ENCODE data around the gene MIPOL1.
"Not testable (repeated sequence)": the region's sequence is repeated elsewhere in the genome, so short reads cannot be mapped to it uniquely, and the experiment has no call there.

The MIPOL1 gene

DNA sequence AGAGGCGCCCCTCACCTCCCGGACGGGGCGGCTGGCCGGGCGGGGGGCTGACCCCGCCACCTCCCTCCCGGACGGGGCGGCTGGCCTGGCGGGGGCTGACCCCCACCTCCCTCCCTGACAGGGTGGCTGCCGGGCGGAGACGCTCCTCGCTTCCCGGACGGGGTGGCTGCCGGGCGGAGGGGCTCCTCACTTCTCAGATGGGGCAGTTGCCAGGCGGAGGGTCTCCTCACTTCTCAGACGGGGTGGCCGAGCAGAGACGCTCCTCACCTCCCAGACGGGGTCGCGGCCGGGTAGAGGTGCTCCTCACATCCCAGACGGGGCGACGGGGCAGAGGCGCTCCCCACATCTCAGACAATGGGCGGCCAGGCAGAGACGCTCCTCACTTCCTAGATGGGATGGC is 357.9 kb downstream of the MIPOL1 start:
- not testable (repeated sequence) for DNase-seq

DNA sequence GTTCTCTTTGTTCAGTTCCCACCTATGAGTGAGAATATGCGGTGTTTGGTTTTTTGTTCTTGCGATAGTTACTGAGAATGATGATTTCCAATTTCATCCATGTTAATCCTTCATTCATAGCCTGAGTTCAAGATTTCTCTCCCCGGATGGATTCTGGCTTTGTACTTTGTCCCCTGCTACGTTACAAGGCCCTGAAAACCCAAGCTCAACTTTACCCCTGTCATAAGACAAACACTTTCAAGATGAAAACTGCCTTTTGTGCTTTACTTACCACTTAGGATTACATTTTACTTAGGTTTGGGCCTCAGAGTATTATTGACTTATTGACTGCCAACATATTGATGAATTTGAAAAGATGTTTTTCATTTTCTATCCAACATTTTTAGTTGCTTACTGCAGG is 361.0 kb downstream of the MIPOL1 start:
- DNase-seq, result no peak

DNA sequence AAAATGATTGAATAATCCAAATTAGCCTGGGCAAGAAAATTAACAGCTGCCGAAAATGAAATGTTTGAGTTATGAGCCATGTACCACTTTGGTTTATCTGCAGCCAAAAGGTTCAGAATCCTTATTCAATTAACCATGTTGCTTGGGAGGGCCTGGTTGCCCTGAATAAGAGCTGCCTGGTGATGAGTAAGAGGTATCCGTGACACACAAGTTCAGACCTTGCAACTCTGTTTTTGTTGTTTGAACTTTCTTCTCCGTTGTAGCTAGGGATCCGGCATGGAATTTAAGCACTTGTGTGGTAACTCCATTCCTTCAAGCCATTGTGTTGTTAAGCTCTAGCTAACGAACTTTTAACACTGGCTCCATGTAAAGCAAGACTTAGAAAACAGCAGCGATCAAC is 361.6 kb downstream of the MIPOL1 start:
- no peak for DNase-seq

DNA sequence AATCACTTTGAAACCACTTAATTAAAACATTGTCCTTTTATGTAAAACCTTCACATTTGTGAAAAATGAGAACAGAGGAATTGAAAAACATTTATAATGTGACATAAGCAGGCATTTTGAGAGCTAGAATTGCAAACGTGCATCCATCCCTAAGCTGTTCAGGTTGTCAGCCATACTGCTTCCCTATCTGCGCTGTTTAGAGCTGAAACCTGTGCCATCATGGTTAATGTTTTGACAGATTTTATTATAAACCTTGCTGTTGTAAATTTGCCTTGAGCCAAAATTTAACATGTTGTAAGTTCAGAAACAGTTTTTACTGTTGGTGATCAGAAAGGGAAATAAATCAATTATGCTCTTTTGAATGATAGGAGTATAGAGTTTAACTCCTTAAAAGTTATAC is 365.5 kb downstream of the MIPOL1 start:
- DNase-seq, result no peak

DNA sequence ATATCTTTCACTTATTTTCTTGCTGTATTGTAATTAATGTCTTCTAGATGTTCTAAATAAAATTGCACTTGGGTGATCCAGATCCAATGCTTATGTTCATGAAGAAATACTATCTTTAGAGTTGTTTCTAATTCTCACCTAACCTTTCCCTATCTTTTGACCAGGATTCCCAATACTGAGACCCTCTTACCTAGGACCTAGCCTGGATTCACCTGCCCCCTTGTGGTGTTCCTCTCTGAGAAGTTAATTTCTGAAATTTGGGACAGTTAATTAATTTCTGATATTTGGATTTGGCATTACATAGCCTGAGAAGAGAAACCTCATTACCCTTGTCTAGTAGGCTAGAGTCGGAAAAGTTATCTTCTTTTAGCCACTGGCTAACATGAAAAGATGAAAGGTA is 367.8 kb downstream of the MIPOL1 start:
- no peak for DNase-seq

DNA sequence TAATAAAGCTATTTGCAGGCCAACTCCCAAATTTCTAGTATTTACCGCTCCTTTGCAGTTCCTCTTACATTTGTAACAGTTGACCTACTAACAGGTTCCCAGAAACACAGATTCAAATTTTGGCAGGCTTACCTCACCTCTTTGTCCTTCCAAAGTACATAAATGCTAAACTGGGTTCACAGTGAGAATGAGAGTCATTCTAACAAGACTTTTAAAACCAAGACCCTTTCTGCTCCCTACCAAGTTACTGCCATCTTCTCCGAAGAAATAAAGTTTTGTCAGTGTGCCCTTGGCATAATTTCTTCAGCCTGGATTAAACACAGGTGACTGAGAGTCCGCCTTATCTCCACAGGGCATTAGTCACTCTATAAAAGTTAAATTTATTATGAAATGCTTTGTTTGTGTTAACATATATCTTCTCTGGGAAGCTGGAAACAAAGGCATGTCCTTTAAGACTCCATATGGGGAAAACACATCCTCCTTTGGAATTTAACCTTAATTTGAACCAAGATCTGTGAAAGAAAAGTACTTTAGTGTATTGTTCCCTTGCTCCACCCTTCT is 369.2 kb downstream of the MIPOL1 start:
- no peak for DNase-seq

DNA sequence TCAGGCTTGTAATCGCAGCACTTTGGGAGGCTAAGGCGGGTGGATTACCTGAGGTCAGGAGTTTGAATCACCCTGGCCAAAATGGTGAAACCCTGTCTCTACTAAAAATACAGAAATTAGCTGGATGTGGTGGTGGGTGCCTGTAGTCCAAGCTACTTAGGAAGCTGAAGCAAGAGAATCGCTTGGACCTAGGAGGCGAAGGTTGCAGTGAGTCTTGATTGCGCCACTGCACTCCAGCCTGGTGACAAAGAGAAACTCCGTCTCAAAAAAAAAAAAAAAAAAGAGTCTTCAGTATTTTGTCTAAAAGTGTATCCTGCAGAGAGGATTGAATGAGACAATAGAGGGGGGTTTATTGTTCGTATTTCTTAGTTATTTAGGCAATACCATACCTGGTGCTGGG is 372.0 kb downstream of the MIPOL1 start:
- no peak for DNase-seq

DNA sequence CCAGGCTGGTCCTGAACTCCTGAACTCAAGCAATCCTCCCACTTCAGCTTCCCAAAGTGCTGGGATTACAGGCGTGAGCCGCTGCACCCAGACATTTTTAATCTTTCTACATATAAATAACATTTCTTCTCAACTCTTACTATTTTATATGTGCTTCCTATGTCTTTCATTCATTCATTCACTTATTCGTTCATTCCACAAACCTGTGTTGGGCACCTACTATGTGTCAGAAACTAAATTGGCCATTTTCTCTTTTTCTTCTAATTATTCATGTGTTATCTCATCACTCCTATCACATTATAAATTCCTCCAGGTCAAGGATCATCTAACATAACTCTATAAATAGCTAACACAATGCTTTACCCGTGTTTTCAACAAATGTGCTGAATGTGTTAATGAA is 373.7 kb downstream of the MIPOL1 start:
- DNase-seq, result no peak

DNA sequence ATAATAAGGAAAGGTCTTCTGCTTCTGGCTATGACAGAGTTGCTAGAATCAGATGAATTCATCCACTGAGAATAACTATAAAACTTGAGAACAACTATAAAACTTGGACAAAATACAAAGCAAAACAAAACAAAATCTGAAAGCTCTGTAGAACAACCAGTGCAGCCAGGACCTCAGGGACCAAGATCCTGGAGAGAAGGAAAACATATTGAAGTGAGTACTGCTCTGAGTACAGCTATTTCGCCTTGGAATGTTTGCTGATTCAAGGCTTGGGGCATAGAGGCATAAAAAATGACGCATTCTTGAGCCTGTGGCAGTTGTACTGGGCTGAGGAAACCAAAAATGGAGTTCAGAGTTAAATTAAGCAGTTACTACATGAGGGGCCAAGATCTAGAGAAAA is 375.6 kb downstream of the MIPOL1 start:
- no peak for DNase-seq

DNA sequence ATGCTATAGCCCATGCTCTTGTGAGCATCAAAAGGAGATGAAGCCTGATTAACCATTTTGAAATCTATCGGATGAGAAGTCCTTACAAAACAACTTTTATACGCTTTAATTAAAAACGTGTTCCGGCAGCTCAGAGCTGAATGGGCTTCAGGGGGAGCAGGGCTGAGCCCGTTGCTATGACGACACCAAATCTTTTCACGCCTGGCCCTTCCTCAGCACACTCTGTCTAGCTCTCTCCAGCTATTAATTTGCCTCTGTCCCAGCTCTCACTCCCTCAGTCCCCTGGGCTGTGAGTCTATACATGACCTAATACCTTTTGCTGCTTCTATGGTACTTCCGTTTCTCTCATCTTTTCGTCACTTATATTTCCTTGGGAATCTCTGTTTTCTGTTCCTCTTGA is 381.5 kb downstream of the MIPOL1 start:
- no peak for DNase-seq

DNA sequence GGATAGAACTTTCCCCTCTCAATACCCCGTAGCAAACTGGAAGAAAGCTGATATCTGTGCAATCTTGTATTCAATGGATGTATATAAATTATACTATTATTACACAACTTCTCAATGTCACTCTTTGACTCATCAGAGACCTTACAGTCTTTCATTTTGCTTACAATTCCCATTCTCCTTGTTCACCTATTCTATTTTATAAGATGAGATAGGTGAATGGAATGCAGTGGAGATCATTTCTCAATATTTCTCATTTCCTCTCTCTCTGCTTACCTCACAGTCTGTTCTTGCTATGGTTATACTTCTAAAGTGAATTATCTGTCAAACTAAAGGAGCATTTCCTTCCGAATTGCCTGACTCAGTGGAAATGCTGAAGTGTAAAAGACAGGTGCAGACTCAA is 382.4 kb downstream of the MIPOL1 start:
- no peak for DNase-seq

DNA sequence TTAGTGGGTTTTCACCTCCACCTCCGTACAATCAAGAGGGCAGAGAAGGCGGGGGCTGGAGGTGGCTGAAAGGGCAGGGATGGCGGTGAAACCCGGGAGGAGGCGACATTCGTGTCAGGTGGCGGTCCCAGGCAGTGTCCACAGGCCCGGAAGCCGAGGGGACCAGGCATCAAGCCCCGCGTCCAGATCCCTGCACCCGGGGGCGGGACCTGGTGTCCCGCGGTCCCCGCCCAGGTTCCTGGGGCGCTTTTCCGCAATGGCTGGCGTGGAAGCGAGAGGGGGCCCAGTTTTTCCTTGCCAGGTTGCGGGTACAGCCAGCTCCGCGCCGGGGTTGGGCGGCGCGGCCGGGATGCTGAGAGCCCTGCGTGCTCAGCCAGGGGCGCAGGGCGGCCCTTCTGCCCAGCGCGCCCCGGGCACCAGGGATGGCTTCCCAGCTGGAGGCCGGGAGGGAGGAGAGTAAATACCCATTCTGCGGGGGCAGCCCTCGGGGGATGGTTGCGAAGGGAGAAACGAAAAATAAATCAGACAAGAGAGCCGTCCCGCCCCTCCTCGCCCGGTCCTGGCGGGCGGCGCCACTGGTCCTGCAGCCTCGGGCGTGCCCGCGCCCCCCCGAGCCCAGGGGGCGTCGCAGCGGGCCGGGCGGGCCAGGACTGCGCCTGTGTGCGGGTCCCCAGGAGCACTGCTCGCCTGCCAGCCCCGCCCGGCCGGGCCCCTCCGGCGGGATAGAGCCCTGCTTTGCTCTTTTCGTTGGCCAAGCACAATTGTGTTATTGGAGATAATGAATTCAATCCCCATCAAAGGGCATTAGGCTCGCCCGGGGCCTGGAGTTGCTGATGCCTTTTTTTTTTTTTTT is 385.8 kb downstream of the MIPOL1 start:
- no peak for DNase-seq

DNA sequence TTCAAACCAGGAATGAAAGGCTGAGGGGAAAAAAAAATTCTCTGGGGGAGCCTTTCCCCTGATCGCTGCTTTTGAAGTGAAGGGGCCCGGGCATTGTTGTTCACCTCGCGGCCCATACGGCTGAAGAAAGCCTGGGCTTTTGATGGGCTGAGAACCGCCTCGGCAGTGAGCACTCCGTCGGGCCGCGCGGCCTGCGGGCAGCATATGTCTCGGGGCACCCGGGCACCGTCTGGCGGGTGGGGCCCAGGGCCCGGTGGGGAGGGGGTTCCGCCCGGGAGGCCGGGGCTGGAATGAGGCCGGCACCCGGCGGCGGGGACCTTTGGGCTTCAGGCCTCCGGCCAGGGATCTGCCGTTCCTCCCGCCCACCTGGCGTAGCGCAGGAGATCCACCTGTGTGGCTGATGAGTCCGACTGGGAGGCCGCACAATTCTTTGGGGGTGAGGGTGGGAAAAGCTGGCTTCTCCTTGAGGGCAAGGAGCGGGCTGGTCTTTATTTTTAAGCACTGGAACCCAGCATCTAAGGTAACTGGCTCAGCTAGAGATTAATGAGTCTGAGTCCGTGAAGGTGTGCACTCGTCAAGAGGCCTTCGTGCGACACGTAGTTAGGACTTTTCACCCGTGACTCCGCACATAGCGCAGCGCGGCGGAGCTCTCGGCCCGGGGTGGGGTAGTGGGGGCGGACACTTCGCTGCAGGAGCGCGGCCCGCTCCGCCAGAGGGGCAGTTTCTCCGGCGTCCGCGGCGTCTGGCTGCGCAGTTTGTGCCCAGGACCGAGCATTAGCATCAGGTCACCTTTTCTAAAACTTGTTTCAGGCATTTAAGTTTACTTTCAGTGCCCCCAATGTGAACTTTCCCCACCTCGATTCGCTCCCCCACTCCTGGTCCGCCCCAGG is 386.7 kb downstream of the MIPOL1 start:
- no peak for DNase-seq

DNA sequence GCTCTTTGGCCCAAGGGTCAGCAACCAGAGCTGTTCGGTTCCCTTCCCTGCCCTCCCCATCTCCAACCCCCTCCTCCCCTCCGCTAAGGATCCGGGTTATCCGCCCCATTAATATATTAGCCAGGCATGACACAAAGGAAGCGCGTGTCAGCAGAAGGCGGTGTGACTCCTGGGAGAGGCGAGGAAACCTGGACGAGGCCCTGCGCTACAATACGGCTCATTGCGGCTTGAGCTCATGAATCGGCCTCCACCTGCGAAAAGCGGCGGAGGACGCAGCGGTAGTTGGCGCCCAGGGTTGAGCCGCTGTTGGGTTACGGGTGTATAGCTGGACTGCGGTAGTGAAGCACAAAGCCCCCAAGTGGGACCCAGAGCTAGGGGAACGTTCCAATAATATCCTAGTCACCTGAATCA is 387.4 kb downstream of the MIPOL1 start:
- no peak for DNase-seq

DNA sequence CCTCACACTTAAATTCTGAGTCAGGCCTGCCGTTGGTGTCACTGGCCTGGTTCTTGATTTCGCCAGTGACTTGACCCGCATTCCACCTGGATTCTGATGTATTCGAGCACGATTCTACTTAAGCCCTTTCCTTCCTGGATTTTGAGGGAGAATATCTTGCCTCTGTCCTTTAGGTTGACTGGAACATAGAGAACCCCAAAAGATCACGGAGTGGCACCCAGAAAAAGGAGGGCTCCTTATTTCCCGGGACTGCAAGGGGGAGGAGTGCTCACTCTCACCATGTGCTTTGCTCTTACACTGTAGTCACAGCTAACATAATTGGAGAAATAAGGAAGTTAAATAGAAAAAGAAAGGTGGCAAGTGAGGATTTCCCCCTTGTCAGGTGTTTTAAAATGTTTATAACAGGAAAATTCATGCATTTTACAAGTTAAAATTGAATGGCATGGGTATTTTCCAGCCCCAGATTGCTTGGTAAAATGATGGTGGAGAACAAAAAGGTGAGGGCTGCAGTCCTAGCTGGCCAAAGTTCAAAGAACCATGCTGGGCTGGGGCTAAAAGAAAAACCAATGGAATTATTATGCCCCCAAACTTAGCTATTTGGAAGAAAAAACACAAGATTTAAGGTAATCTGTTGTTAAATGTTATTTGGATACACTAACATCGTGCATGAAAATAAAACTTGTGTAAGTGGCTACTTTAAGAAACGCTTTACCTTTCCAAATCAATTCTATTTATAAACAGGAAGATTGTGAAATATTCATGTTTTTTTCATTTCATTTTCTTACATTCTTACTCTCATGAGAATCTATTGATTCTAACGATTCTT is 388.4 kb downstream of the MIPOL1 start:
- DNase-seq, result no peak

DNA sequence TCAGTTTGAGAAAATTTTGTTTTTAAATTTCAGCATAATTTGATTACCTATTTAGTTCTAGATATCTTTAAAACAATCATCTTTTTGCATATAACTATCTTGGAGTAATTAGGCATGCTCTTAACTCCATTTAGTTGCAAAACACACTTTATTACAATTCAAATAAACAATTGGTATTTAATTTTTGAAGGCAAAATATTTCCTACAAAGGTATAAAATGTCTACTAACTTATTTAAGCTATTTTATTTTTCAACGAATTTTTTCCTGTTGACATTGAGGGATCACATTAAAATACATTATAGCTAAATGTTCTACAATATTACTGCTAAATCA is 389.0 kb downstream of the MIPOL1 start:
- no peak for DNase-seq

DNA sequence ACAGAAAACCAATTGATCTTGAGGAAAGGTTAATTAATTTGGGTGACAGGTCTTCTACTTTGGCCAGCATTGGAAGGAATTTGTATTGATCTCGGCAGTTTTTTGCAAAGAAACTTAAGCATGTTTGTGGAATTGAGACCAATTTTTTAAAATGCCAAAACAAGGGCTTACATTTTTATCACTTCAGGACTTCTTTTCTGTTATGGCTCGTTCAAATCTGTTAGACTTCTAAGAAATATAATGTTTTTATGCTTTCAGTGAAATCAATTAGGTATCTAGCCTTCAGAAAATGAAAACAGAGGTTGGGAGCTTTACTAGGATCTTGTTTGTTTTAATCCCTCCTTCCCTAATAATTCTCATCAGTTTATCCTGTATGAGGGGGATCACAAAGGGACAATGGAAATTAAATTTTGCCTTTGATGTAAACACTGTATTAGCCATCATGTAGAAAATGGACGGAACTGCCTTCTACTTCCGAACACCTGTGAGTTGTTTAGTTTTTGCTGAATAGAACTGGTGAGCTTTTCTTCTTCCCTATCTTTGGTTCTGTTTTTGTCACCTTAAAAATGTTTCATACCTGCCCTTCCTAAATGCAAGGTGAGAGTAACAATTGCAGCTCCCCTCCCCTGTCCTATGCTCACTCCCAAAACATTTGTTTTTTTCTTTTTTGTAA is 389.5 kb downstream of the MIPOL1 start:
- no peak for DNase-seq

DNA sequence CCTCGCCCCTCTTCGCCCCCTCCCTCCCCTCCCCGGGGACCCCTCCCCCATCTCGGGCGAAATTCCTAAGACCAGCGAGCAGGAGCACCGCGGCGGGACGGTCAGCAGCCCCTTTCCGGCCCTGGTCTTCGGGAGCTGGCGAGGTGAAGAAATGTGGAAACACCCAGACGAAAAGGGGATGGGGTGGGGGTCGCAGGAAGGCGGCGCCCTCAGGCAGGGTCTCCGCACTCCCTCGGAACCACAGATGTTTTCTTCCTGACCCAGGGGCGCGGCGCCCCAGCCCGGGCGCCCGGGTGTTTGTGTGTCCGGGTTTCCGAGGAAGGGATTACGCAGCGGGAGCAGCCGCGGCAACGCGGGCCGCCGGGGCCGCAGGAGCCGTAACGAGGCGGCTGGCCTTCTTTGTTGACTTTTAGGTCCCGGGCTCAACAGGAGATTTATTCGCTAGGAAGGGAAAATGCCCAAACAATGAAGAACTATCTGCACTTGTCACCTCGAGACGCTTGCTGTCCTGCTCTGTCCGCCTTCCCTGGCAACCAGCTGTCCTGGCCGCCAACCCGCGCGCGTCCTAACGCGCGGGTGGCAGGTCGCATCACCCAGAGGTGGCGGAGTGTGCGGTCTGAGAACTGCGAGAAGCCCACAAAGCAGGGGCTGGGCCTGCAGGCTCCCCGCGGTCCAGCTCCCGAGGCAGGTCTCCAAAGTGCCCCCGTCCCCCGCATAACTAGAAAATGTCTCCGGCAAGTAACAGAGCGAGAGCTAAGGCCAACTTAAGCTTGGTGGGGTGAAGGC is 390.3 kb downstream of the MIPOL1 start:
- DNase-seq, result no peak

DNA sequence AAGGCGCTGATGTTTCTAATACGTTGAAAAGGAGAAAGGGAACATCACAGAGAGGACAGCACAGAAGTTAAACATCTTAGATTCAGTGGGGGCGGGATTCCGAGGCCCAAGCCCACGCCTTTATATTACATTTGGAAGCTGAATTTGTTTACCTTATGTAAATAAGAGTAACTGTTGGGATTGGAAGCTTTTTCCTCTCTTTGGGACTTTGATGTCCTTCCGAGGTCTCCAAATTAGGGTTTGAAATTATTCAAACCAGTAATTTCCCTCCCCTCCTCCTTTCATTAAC is 390.9 kb downstream of the MIPOL1 start:
- DNase-seq, result no peak

DNA sequence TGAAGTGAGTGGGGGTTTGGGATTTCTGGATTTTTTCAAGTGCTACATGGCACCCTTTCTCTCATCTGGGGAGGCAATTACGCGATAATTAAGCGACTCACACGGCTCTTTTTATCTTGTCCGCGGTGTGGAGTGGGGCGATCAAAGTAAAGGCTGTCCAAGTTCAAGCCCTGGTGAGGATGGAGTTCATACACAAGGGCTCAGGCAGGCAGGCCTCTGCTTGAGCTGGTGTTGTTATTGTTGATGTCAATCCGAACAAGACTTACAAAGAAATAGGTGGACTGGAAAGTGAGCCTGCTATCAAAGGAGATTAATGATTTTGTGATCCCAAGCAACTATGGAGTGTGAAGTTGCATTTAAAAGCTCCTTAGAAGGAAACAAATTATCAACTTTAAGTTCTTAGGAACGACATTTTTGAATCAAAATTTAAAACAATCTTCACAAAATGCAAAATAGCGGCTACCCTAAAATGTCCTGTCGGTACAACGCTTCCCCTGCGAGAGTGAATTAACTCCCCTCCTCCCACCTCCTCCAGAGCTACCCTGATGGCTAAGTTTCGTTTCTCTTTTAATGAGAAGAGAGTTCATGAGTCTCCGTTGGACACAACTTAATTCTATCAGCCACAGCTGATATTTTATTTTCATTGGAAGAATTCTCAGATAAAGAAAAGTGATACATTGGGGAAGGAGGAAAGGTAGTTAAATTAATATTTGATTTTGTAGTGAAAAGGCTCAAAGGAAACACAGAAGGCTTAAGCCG is 391.4 kb downstream of the MIPOL1 start:
- DNase-seq, result no peak

Data from activated gamma-delta T cell (primary cell).